A673 (cell line): Measurements from ENCODE around the gene HMOX1. TPM values are rescaled to one million over a fixed set of nuclear protein-coding genes. Genes with fewer than 3 reads are reported as not detected.

ENCODE experiments used
- BruUV-seq: library from RNA; stranded (reverse); fragments of 400-500 nt; replicated peaks from 2 replicates; lab custom pipeline; 2021; lab: Mats Ljungman, UMichigan
- CTCF ChIA-PET: fragments of 300-600 bp; sonication (Branson Sonifier 250); formaldehyde crosslinking; loops from one replicate; lab custom pipeline; 2022; ENCODE audit warnings: antibody characterized with exemption; lab: Charles Lee
- POLR2A ChIA-PET: fragments of 300-600 bp; sonication (Branson Sonifier 250); formaldehyde crosslinking; loops from one replicate; lab custom pipeline; 2022; ENCODE audit warnings: antibody characterized with exemption; ENCODE audit not compliant: low non-redundant PET; lab: Charles Lee
- DNase-seq: peaks from one replicate; pipeline ENCODE4 v3.0.0-alpha.2; 2015; ENCODE audit warnings: low spot score
- H3K27ac ChIP-seq: fragments of 200-600 bp; sonication (generic); 2 replicates; pipeline ENCODE4 v1.5.1; 2016; ENCODE audit warnings: mixed run types, low read depth, mild to moderate bottlenecking, mixed read lengths, antibody characterized with exemption, low read length; ENCODE audit not compliant: poor library complexity, severe bottlenecking
- H3K27me3 ChIP-seq: fragments of 200-600 bp; sonication (generic); replicated peaks from 2 replicates; pipeline ENCODE4 v1.6.1; 2017; ENCODE audit warnings: mixed run types, low read depth, mild to moderate bottlenecking, mixed read lengths, antibody characterized with exemption, low read length; ENCODE audit not compliant: insufficient read depth, poor library complexity
- H3K36me3 ChIP-seq: fragments of 200-600 bp; sonication (generic); 2 replicates; pipeline ENCODE4 v1.6.1; 2016; ENCODE audit warnings: mixed run types, mild to moderate bottlenecking, mixed read lengths, antibody characterized with exemption, low read length; ENCODE audit not compliant: insufficient read depth, poor library complexity, severe bottlenecking
- H3K4me1 ChIP-seq: fragments of 200-600 bp; sonication (generic); 2 replicates; pipeline ENCODE4 v1.6.1; 2017; ENCODE audit warnings: mixed run types, mild to moderate bottlenecking, mixed read lengths, antibody characterized with exemption, low read length; ENCODE audit not compliant: insufficient read depth, poor library complexity, severe bottlenecking
- H3K4me3 ChIP-seq: fragments of 200-600 bp; sonication (generic); 2 replicates; pipeline ENCODE4 v1.5.1; 2016; ENCODE audit warnings: low read depth, mixed run types, mild to moderate bottlenecking, mixed read lengths, low read length; ENCODE audit not compliant: poor library complexity, severe bottlenecking
- H3K9me3 ChIP-seq: fragments of 200-600 bp; sonication (generic); 2 replicates; pipeline ENCODE4 v1.6.1; 2016; ENCODE audit warnings: mixed run types, low read depth, mild to moderate bottlenecking, mixed read lengths, antibody characterized with exemption, low read length; ENCODE audit not compliant: poor library complexity, severe bottlenecking
- CTCF ChIP-seq: fragments of 300-800, 200-600 bp; sonication (generic); conservative IDR thresholded peaks from 2 replicates; pipeline ENCODE4 v1.5.1; 2017; ENCODE audit warnings: low read depth, mild to moderate bottlenecking, antibody characterized with exemption, low read length, moderate library complexity, mixed read lengths
- EZH2 ChIP-seq: fragments of 200-600 bp; sonication (generic); IDR thresholded peaks from 2 replicates; pipeline ENCODE4 v1.6.1; 2017; ENCODE audit warnings: borderline replicate concordance, low read depth, mild to moderate bottlenecking, mixed read lengths, antibody characterized with exemption, low read length; ENCODE audit not compliant: poor library complexity, severe bottlenecking
- intact Hi-C: fragments of 100-400 bp; cut with micrococcal nuclease; formaldehyde crosslinking; loops from one replicate; pipeline ENCODE4 v1.10.0; 2022; ENCODE audit not compliant: unreplicated experiment
- total RNA-seq: library from RNA; stranded (reverse); gene quantifications from 2 replicates; pipeline ENCODE4 v1.2.3, GENCODE V29; 2021

Gene HMOX1
- total RNA-seq, 1 experiment from 2014 or later: 2.5 TPM

GRCh38 chr22:35413624-35414023, 32.7 kb downstream of the HMOX1 start:
- no peak for TF ChIP-seq EZH2
- TF ChIP-seq CTCF: no peak
- Histone ChIP-seq H3K9me3 (no peaks in the 10 kb centered on the region), H3K4me3 (no peak overlapping the region), H3K4me1 (no peaks in the 10 kb centered on the region), H3K27me3 (no peaks in the 10 kb centered on the region), H3K36me3 (peaks cover 95% of the 10 kb centered on the region), H3K27ac (no peak overlapping the region)
- no peak for DNase-seq
- intact Hi-C loops: no loop called here
- CTCF ChIA-PET: interaction anchor here (0.6 kb wide), 1 partner anchor 51 kb away, joined by 5 read pairs; no protein-coding TSS in a partner anchor
- POLR2A ChIA-PET: no interaction called here
- no TSS peak for BruUV-seq

GRCh38 chr22:35417606-35418005, 36.7 kb downstream of the HMOX1 start:
- no peaks in the 10 kb centered on the region for H3K27me3 ChIP-seq
- TF ChIP-seq EZH2: no peak
- TF ChIP-seq CTCF: no peak
- DNase-seq: no peak
- H3K27ac ChIP-seq: no peak overlapping the region
- intact Hi-C loops: no loop called here
- H3K4me1 ChIP-seq: no peaks in the 10 kb centered on the region
- peaks cover 96% of the 10 kb centered on the region for H3K36me3 ChIP-seq
- no TSS peak for BruUV-seq
- ChIA-PET CTCF (no interaction called here), POLR2A (no interaction called here)
- no peak overlapping the region for H3K4me3 ChIP-seq
- no peaks in the 10 kb centered on the region for H3K9me3 ChIP-seq

GRCh38 chr22:35418088-35418487, 37.2 kb downstream of the HMOX1 start:
- no peak overlapping the region for H3K4me3 ChIP-seq
- ChIA-PET CTCF (no interaction called here), POLR2A (no interaction called here)
- DNase-seq: no peak
- no peak for TF ChIP-seq EZH2
- TF ChIP-seq CTCF: no peak
- peaks cover 96% of the 10 kb centered on the region for H3K36me3 ChIP-seq
- no peaks in the 10 kb centered on the region for H3K4me1 ChIP-seq
- no peaks in the 10 kb centered on the region for H3K9me3 ChIP-seq
- H3K27ac ChIP-seq: no peak overlapping the region
- intact Hi-C loops: no loop called here
- no peaks in the 10 kb centered on the region for H3K27me3 ChIP-seq
- BruUV-seq: no TSS peak
